ENCODE measurements around the gene EVX1. TPM values are rescaled to one million over a fixed set of nuclear protein-coding genes. Genes with fewer than 3 reads are reported as not detected.
A peak's percentile ranks its signal among the peaks of the same experiment; 100 is the strongest.

Gene EVX1
- total RNA-seq, 1 donor from 2014 or later, result not detected

- DNase-seq (ENCODE audit: low read depth), result no peak
- no peak for FAIRE-seq
- Histone ChIP-seq H3K4me3 (ENCODE audit: low read depth, low read length) (no peak overlapping the region), H3K27me3 (ENCODE audit: control insufficient read depth, insufficient read depth, low read length) (no peaks in the 10 kb centered on the region), H3K36me3 (ENCODE audit: control insufficient read depth, insufficient read depth, low read length) (no peaks in the 10 kb centered on the region)
- no peak for TF ChIP-seq CTCF (IDR thresholded peaks at IDR 0.05; ENCODE audit: insufficient read depth, low read length, severe bottlenecking)
These were observed 41.0 kb downstream of the EVX1 start for GRCh38 chr7:27283558-27283957.

- TF ChIP-seq CTCF (IDR thresholded peaks at IDR 0.05; ENCODE audit: insufficient read depth, low read length, severe bottlenecking), result no peak
- no peak for FAIRE-seq
- no peaks in the 10 kb centered on the region for H3K36me3 ChIP-seq (ENCODE audit: control insufficient read depth, insufficient read depth, low read length)
These were observed 52.6 kb downstream of the EVX1 start for GRCh38 chr7:27295236-27295635.

GRCh38 chr7:27297356-27297755, 54.8 kb downstream of the EVX1 start:
- DNase-seq (ENCODE audit: low read depth) (no peak), FAIRE-seq (peak; percentile 62)
- Histone ChIP-seq H3K27me3 (ENCODE audit: control insufficient read depth, insufficient read depth, low read length) (peaks cover 2% of the 10 kb centered on the region), H3K4me3 (ENCODE audit: low read depth, low read length) (no peak overlapping the region), H3K36me3 (ENCODE audit: control insufficient read depth, insufficient read depth, low read length) (no peaks in the 10 kb centered on the region)
- no peak for TF ChIP-seq CTCF (IDR thresholded peaks at IDR 0.05; ENCODE audit: insufficient read depth, low read length, severe bottlenecking)

More at GRCh38 chr7:27295236-27295635, 52.6 kb downstream of the EVX1 start:
- no peak overlapping the region for H3K4me3 ChIP-seq (ENCODE audit: low read depth, low read length)
- no peak for DNase-seq (ENCODE audit: low read depth)
- peaks cover 2% of the 10 kb centered on the region for H3K27me3 ChIP-seq (ENCODE audit: control insufficient read depth, insufficient read depth, low read length)

Other genes with a start within 250 kb of the EVX1 start
- gene HOXA1, start 146.8 kb upstream of the EVX1 start, total RNA-seq, result 0.26 TPM in 2 replicates
- gene HOXA2, start 140.1 kb upstream of the EVX1 start, total RNA-seq, result not detected in 2 replicates
- gene HOXA4, start 112.0 kb upstream of the EVX1 start, total RNA-seq, result not detected in 2 replicates
- not detected in 2 replicates for gene HOXA5, start 99.1 kb upstream of the EVX1 start, total RNA-seq
- gene HOXA6, start 95.0 kb upstream of the EVX1 start, total RNA-seq, result 0.53 TPM in 1 of 2 replicates, not detected in the other
- not detected in 2 replicates for gene HOXA3, start 90.2 kb upstream of the EVX1 start, total RNA-seq
- gene HOXA7, start 86.1 kb upstream of the EVX1 start, total RNA-seq, result not detected in 2 replicates
- not detected in 2 replicates for gene HOXA9, start 77.3 kb upstream of the EVX1 start, total RNA-seq
- gene HOXA10, start 68.5 kb upstream of the EVX1 start, total RNA-seq, result not detected in 2 replicates
- not detected in 2 replicates for gene HOXA11, start 57.6 kb upstream of the EVX1 start, total RNA-seq
- under 0.01 TPM in 1 of 2 replicates, not detected in the other for gene HOXA13, start 42.7 kb upstream of the EVX1 start, total RNA-seq